Ovary (tissue), 9 donors: ENCODE data around the gene NUDT22. TPM values are rescaled to one million over a fixed set of nuclear protein-coding genes. Genes with fewer than 3 reads are reported as not detected.

Experiments
- DNase-seq, 5 donors: peaks; one replicate each; pipeline ENCODE4 v3.0.0-alpha.2; 2019 to 2020
- H3K27ac ChIP-seq, 2 donors: fragments of 200-600 bp; one replicate each; pipeline versions ENCODE4 v1.5.1 to v1.8.0; 2019 to 2022
- H3K27me3 ChIP-seq: fragments of 200-600 bp; one replicate; pipeline ENCODE4 v1.8.0; 2022
- H3K36me3 ChIP-seq: fragments of 200-600 bp; sonication (generic); one replicate; pipeline ENCODE4 v1.5.1; 2019
- H3K4me1 ChIP-seq: one replicate; pipeline ENCODE4 v1.8.1; 2013; ENCODE audit warnings: mild to moderate bottlenecking, moderate library complexity; ENCODE audit not compliant: insufficient read depth
- H3K4me3 ChIP-seq: fragments of 200-600 bp; sonication (generic); one replicate; pipeline ENCODE4 v1.5.1; 2017
- H3K9me3 ChIP-seq, 2 donors: fragments of 200-600 bp in 1 of 2; sonication (generic) in 1 of 2; one replicate each; pipeline versions ENCODE4 v1.5.1 to v1.8.1; 2013 to 2019; ENCODE audit warnings: mild to moderate bottlenecking in 1 of 2, moderate library complexity in 1 of 2
- EP300 ChIP-seq: sonication (generic); formaldehyde crosslinking; IDR thresholded peaks from one replicate; pipeline ENCODE4 v1.6.1; 2017; ENCODE audit warnings: antibody characterized with exemption
- POLR2A ChIP-seq: fragments of 450-650 bp; IDR thresholded peaks from one replicate; pipeline ENCODE4 v1.6.1; 2017; ENCODE audit warnings: antibody characterized with exemption, mild to moderate bottlenecking, moderate library complexity
- WGBS, 3 donors: extraction: QIAGEN DNeasy Blood & Tissue Kit in 1 of 3; methylation state at CpG; one replicate each; pipeline versions ENCODE4 v1.1.5 to v1.1.7; 2013 to 2017; 5-methylcytosine and 5-hydroxymethylcytosine counted together
- intact Hi-C, 4 donors: fragments of 100-400 bp; cut with DNase I; formaldehyde crosslinking; loops; one replicate each; pipeline versions ENCODE4 v1.11.0 to v1.15.1; 2022 to 2023
- polyA plus RNA-seq, 2 donors: library from polyadenylated mRNA; stranded (reverse); fragments of 200-250 nt in 1 of 2; fragments of 350-450 nt in 1 of 2; fragmentation: Illumina TruSeq in 1 of 2; extraction: RNeasy Lipid Tissue Mini Kit (QIAGEN cat#74804) in 1 of 2; gene quantifications; one replicate each; pipeline ENCODE4 v1.2.3, GENCODE V29; 2013 to 2014
- total RNA-seq, 7 donors: library from RNA; depleted of rRNA in 2 of 7; stranded (reverse); fragments of >200 nt in 2 of 7; fragmentation: NEBNext Ultra II Directional in 3 of 7; extraction: Animal tissue kit (Norgen Biotek cat#: 25700) in 3 of 7; gene quantifications; one replicate each; pipeline versions ENCODE4 v1.1.0 to v1.2.4, GENCODE V29; 2016 to 2023
- TF ChIP-seq, protein P1 (sequence below), 3 donors: fragments of 450-650 bp in 2 of 3; fragments of 200-600 bp in 1 of 3; IDR thresholded peaks; one replicate each; pipeline versions ENCODE4 v1.5.1 to v1.8.0; 2016 to 2022; ENCODE audit warnings: antibody characterized with exemption in 3 of 3, mild to moderate bottlenecking in 1 of 3
- donor health status: DM: no; HTN: no; CAD: no; lungs with moderate emphysema.
- donor health status: DM: no; HTN: no; CAD: no.
- donor health status: Bipolar disorder and iron deficiency.
- donor health status: DM: yes; HTN: yes; CAD: no.
- donor health status: DM: no; HTN: no; CAD: no.
- donor health status: DM: yes; HTN: yes; CAD: no.

Gene NUDT22
- total and polyA plus RNA-seq, 9 donors: 4.8 to 52.7 (median 36.8) TPM

DNA sequence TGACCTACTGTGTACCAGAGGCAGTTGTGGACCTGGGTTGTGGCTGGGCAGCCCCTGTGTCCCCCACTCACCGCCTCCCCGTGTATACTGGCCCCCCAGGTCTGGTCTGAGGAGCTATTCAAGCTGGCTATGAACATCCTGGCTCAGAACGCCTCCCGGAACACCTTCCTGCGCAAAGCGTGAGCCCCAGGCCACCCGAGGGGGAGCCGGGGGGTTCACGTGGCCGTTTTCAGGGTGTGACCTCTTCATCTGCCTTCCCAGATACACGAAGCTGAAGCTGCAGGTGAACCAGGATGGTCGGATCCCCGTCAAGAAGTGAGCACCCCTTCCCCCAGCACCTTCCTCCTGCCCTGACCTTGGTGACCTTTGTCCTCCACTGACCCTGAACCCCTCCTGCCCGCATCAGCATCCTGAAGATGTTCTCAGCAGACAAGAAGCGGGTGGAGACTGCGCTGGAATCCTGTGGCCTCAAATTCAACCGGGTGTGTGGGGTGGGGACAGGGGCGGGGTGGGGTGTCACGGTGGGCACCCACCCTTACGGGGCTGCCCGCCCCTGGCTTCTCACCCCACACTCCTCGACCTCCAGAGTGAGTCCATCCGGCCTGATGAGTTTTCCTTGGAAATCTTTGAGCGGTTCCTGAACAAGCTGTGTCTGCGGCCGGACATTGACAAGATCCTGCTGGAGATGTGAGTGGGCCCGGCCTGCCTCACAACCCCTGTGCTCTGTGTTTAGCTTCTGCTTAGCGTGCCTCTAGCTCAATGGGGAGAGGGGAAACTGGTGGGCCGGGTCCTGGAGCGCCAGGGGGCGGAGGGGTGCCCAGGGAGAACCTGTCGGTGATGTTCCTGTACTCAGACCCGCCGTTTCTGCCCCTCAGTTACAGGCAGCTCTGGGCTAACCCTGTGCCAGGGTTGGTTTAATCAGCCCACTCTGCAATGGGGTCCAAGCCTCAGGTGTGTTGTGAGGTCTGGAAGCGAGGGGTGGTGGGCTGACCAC, 29.4 kb downstream of the NUDT22 start:
- no peak overlapping the region for H3K27ac ChIP-seq
- H3K36me3 ChIP-seq: no peaks in the 10 kb centered on the region
- intact Hi-C loops: no loop called here
- WGBS, 3 donors: 83 to 88% (median 83%) methylated on average over 33 to 35 of the region's 35 CpGs
- H3K4me1 ChIP-seq: peaks cover 10% of the 10 kb centered on the region
- TF ChIP-seq EP300 (no peak), POLR2A (no peak)
- TF ChIP-seq, protein P1, sequence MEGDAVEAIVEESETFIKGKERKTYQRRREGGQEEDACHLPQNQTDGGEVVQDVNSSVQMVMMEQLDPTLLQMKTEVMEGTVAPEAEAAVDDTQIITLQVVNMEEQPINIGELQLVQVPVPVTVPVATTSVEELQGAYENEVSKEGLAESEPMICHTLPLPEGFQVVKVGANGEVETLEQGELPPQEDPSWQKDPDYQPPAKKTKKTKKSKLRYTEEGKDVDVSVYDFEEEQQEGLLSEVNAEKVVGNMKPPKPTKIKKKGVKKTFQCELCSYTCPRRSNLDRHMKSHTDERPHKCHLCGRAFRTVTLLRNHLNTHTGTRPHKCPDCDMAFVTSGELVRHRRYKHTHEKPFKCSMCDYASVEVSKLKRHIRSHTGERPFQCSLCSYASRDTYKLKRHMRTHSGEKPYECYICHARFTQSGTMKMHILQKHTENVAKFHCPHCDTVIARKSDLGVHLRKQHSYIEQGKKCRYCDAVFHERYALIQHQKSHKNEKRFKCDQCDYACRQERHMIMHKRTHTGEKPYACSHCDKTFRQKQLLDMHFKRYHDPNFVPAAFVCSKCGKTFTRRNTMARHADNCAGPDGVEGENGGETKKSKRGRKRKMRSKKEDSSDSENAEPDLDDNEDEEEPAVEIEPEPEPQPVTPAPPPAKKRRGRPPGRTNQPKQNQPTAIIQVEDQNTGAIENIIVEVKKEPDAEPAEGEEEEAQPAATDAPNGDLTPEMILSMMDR (IDR thresholded peaks at IDR 0.05): no peak
- H3K9me3 ChIP-seq: no peaks in the 10 kb centered on the region
- no peaks in the 10 kb centered on the region for H3K27me3 ChIP-seq
- no peak for DNase-seq
- no peak overlapping the region for H3K4me3 ChIP-seq

DNA sequence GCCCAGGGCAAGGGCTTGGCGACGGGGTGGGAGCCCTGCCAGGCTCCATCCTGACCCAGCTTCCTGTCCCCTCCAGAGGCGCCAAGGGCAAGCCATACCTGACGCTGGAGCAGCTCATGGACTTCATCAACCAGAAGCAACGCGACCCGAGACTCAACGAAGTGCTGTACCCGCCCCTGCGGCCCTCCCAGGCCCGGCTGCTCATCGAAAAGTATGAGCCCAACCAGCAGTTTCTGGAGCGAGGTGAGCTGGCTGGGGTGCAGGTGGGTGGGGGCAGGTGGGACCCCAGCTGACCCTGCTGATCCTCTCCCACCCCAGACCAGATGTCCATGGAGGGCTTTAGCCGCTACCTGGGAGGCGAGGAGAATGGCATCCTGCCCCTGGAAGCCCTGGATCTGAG, 30.2 kb downstream of the NUDT22 start:
- Histone ChIP-seq H3K4me3 (no peak overlapping the region), H3K27me3 (no peaks in the 10 kb centered on the region), H3K4me1 (peaks cover 5% of the 10 kb centered on the region), H3K27ac (no peak overlapping the region), H3K9me3 (no peaks in the 10 kb centered on the region), H3K36me3 (no peaks in the 10 kb centered on the region)
- 81 to 85% (median 82%) methylated on average over 15 of the region's 15 CpGs for WGBS, 3 donors
- no peak for DNase-seq
- no peak for TF ChIP-seq EP300
- intact Hi-C loops: no loop called here

DNA sequence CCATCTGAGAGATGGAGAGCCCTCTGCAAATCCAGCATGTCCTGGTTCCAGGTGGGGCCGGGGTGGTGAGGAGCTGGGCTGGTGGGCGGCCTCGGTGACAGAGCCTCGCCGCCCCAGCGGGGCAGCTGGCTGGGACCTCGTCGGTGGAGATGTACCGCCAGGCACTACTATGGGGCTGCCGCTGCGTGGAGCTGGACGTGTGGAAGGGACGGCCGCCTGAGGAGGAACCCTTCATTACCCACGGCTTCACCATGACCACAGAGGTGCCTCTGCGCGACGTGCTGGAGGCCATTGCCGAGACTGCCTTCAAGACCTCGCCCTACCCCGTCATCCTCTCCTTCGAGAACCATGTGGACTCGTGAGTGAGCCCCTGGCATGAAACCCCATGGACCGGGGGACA, 32.3 kb downstream of the NUDT22 start:
- 86 to 94% (median 89%) methylated on average over 23 to 24 of the region's 24 CpGs for WGBS, 3 donors
- no peaks in the 10 kb centered on the region for H3K9me3 ChIP-seq
- no peak for DNase-seq
- H3K27ac ChIP-seq: no peak overlapping the region
- no peak overlapping the region for H3K4me3 ChIP-seq
- no peaks in the 10 kb centered on the region for H3K4me1 ChIP-seq
- TF ChIP-seq POLR2A (no peak), EP300 (no peak)
- TF ChIP-seq, protein P1 (IDR thresholded peaks at IDR 0.05): no peak
- no peaks in the 10 kb centered on the region for H3K27me3 ChIP-seq
- H3K36me3 ChIP-seq: no peaks in the 10 kb centered on the region
- intact Hi-C loops: no loop called here

DNA sequence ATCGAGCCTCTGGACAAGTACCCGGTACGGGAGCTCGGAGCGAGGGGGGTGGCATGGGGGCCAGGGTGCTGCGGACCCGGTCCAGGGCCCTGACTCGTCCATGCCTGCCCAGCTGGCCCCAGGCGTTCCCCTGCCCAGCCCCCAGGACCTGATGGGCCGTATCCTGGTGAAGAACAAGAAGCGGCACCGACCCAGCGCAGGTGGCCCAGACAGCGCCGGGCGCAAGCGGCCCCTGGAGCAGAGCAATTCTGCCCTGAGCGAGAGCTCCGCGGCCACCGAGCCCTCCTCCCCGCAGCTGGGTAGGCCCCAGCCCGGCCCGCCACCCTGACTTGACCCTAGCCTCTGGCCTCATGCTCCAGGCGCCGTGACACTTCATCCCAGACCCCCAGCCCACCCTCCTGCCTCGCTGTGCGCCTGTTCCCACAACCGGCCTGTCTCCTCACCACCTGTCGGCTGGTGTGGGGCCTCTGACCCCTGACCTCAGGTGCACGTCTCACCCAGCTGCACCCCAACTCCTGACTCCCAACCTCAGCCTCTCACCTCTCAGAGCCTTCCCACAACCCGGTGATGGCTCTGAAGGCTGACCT, 33.0 kb downstream of the NUDT22 start:
- H3K4me1 ChIP-seq: no peaks in the 10 kb centered on the region
- no peak for DNase-seq
- no peak overlapping the region for H3K4me3 ChIP-seq
- TF ChIP-seq, protein P1 (IDR thresholded peaks at IDR 0.05): no peak
- TF ChIP-seq EP300 (no peak), POLR2A (no peak)
- H3K9me3 ChIP-seq: no peaks in the 10 kb centered on the region
- WGBS, 3 donors: 87 to 93% (median 88%) methylated on average over 31 to 32 of the region's 32 CpGs
- intact Hi-C loops: no loop called here
- no peaks in the 10 kb centered on the region for H3K36me3 ChIP-seq
- no peak overlapping the region for H3K27ac ChIP-seq
- no peaks in the 10 kb centered on the region for H3K27me3 ChIP-seq
